ENCODE results near the gene APBA2.

DNA sequence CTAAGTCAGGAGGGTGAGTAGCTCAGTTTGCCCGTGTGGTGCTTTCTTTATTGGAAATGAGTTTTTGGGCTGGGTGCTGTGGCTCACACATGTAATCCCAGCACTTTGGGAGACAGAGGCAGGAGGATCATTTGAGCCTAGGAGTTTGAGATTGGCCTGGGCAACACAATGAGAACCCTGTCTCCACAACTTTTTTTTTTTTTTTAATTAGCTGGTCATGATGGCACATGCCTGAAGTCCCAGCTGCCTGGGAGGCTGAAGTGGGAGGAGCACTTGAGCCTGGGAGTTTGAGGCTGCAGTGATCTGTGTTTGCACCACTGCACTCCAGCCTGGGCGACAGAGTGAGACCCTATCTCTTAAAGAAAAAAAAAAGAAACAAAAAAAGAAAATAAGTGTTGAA is 208.9 kb downstream of the APBA2 start:
- no peak for TF ChIP-seq POLR2AphosphoS5 (IDR thresholded peaks at IDR 0.05)
- TF ChIP-seq CTCF (IDR thresholded peaks at IDR 0.05): no peak
- TF ChIP-seq POLR2A (IDR thresholded peaks at IDR 0.05): no peak

Measured in upper lobe of left lung (tissue), 4 donors.